Mesenteric fat pad (tissue), 1 donor: ENCODE measurements around the gene RSRC1. TPM values are rescaled to one million over a fixed set of nuclear protein-coding genes. Genes with fewer than 3 reads are reported as not detected.
"Not testable (repeated sequence)": the region's sequence is repeated elsewhere in the genome, so short reads cannot be mapped to it uniquely, and the experiment has no call there.

Experiments used
- DNase-seq: peaks from one replicate; pipeline ENCODE4 v3.0.0-alpha.2; 2020; ENCODE audit warnings: low spot score
- total RNA-seq: library from RNA; stranded (reverse); fragmentation: NEBNext Ultra II Directional; extraction: Animal tissue kit (Norgen Biotek cat#: 25700); gene quantifications from one replicate; pipeline ENCODE4 v1.2.1, GENCODE V29; 2021
- donor health status: DM: yes; HTN: yes; CAD: no.

Gene RSRC1
- total RNA-seq, 1 donor from 2014 or later: 28.8 TPM

DNA sequence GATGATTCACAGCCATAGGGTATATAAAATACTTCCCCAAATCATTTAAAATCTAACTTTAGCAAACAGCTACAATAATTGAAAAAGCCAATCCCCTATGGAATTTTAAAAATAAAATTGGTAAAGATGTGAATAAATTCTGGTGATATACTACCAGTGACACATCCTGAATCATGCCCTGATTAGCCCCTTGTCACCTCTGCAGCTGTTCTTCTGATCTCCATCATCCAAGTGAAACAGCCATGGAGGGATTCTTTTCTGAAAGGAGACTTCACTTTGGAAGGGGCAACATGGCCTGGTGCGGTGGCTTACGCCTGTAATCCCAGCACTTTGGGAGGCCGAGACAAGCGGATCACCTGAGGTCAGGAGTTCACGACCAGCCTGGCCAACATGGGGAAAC lies 345.5 kb downstream of the RSRC1 start:
- no peak for DNase-seq

DNA sequence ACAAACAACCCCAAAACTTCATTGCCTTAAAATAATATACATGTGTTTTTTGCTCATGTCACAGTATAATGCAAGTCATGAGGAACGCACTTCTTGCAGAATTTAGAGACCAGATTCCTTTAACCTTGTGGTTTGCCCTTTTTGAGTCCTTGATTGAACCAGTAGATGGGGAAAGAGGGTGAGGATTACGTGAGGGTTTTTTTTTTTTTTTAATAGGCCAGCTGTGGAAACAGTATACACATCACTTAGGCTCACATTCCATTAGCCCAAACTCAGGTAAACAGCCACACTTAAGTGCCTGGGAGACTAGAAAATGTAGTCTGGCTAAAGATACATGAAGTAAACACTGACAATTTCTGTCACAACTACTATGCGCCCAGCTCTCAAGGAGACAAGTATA lies 346.2 kb downstream of the RSRC1 start:
- no peak for DNase-seq

DNA sequence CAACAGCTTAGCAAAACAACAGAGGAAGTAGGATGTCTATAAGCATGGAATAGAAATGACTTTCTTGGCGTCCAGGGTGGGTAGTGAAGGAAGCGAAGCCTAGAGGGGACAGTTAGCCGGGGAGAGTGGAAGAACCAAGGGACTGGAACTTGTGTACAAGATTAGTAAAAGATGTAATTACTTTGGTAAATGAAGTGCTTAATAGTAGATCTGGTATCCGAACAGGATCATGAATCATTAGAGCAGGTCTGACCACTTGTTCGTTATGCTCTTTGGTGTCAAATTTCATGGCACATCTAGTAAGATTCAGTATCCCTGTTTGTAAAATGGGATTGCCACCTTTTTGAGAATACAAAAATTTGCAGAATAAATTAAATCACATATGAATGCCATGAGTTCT lies 348.6 kb downstream of the RSRC1 start:
- no peak for DNase-seq

DNA sequence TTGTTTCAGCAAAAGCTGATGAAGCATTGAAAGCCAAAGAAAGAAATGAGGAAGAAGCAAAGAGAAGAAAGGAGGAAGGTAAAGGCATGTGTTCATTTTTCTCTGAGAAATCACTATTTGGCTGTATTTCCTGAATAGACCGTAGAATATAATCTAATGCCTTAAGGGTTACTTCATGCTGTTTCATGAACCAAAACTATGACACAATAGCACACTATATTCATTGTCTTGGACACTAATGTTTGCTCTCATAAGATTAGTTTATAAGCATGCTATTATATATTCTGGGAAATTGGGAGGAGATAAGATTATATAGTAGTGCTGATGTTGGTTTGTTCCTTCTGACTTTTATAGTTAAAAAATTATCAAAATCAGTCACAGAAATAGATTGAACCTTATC lies 351.0 kb downstream of the RSRC1 start:
- no peak for DNase-seq

DNA sequence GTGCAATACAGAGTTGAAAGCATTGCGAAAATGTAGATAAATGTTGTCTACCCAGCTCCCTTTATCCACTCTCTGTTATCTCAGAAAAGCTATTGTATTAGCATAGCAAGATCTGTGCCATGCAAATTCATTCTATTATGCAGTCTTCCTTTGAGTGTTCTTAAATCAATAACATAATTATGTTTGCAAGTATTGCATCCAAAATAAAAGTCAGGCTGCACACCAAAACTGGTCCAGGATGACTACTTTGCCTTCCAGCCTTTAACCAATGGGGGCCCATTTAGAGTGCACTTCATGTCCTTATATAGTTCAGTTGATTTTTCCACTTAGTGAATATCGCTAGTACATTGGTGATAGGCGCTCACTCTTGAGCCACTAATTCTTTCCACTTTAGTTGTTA lies 353.7 kb downstream of the RSRC1 start:
- no peak for DNase-seq

DNA sequence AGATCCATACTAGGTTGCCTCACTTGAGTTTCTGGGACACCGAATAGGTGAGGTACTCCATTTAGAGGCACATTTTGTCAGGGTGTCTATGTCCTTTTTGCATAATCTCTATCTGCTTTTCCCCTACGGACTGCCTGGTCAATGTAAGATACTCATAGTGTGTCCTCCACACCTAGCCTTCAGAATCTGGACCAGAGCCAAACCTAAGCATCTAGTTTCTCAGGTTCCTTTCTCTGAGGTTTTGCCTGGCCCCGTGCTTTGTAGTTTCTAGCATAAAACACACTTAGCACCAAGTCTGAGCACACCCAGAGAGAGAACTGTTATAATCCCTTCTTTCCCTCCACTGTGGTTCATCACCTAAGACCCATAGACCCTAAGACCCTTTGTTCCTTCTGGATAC lies 355.2 kb downstream of the RSRC1 start:
- DNase-seq: no peak

DNA sequence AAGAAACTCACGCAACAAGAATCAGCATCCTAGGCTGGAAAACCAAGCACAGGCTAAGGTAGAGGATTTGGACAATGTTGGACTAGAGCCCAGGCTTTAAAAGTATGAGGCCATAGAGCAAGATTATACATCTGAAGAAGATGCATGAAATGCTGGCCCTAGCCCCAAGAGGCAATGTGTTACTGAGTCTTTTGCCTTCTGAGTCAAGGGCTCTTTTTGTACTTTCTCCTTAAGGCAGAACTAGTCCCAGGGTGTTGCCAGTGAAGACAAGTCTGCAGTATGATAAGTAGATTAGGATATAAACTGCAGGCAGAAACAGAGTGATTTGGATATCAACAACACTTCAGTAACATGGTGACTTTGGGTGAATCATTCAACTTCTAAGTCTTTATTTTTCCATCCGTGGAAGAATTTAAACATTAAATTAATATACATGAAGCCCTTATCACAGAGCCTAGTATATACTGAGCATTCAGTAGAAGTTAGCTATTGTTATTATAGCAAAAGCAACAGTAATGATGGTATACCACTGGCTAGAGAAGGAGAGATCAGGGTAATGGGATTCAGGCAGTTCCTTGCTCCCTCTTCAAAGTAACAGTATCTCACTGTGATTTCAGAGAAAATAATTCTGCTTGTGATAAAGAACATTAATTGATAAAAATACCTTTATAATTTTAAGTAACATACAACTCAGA lies 361.2 kb downstream of the RSRC1 start:
- no peak for DNase-seq

DNA sequence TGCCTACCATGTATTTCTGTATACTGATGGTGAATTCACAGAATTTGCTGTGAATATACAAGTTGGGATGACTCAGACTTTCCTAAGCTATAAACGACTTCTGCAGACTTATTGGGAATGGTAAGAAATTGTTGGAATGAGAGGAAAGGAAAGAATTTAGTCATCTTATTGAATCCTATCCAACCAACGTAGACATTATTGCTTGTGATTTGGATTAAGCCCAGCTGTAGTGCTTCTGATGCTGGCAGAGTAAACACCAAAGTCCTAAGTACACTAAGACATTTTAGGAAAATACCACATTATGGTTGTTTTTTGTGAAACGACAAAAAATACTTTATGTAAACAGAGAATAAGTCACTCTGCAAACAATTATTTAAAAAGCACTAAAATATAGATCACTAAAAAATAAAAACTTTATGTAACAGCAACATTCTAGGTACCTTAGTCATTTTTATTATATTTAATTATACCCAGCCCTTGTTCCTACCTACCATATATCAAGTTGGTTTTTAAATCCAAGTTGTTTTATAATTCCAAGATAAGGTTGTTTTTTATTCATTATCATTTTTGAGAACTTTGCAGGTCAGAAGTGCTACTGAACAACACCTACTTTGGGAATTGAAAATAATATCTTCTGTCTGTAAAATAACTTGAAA lies 361.9 kb downstream of the RSRC1 start:
- DNase-seq: no peak

DNA sequence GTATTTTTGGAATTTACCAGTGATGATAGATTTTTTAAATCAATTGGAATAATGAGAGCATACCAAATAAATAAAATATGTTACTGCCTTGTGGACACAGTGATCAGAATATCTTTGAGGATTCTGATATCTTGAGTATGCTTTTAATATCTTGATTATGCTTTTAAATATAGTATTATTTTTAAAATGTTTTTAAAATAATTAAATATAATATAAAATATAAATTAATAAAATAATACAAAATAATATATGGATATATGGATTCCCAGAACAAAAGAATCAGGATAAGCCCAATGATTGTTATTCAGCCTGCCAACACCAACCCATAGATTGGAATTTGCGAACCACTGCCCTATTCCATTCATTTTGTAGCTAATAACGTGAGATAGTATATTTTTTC lies 369.2 kb downstream of the RSRC1 start:
- no peak for DNase-seq

DNA sequence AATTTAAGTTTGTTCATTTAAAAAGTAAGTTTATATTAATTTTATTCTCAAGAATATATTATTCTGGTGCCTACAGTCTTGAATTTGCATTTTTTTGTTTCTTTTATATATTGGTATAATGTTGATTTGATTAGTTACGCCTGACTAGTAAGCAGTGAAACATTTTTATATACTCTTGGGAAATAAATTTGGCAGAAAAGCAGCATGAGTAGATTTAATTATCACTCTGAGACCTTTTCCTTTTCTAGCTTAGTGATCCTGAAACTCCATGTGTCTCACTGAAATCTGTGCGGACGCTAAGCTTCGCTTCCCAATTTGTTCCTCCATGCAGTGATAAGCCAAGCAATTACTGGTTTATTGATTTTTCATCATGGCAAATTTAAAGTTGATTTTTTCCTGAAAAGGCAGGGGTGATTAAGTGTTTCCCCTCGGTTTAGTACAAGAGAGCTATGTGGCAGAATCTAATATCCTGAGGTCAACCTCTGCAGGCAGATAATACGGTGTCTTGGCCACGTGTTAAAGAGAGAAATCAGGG lies 373.9 kb downstream of the RSRC1 start:
- DNase-seq: no peak

DNA sequence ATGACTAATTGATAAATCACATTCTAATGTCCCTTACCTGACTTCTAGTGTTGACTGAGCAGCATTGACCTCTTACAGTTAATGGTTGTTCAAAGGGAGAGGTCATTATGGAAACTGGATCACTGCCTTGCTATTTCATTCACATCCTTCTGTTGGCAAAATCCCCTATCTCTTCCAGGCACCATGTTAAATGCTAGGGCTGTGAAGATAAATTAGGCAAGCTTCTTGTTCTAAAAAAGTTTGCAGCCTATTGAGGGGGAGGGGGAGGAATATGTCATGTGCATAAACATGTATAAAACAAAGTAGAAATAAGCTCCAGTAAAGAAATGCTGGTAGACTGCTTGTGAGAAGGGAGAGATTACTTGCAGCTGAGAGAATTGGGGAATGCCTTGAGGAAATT lies 376.3 kb downstream of the RSRC1 start:
- no peak for DNase-seq

DNA sequence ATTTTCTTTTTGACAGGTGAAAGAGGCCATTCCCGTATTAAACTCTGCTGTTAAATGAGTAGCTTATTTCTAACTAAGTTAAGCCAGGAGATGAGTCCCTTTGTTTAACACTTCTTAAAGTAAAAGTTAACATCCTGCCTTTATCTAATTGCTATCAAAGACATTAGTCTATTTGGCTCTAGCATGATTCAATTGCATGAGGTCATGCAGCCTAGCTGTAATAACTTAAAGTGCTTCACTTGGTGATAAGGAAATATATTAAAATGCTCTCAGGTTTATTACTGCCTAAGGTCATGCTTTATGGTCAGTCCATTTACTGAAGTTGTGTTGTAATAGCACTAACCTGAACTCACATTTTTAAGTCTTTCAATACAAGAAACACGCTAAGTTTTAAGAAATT lies 378.8 kb downstream of the RSRC1 start:
- DNase-seq: no peak

DNA sequence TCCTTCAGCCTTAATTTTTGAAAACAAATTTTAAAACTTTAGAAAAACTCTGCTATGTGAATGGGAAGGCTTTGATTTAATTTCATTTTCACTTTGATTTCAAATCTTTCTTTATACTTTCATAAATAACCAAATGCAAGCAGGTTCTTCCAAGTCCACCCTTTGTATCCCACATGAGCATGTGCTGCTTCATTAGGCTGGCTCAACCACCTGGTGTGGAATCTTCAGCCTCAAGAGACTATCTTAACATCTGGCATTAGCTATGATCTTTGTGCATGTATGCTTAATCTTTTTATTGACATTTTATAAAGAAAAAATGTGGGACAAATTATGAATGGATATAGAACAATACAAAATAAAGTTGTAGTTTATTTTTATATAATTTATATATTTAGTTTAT lies 379.3 kb downstream of the RSRC1 start:
- DNase-seq: no peak

DNA sequence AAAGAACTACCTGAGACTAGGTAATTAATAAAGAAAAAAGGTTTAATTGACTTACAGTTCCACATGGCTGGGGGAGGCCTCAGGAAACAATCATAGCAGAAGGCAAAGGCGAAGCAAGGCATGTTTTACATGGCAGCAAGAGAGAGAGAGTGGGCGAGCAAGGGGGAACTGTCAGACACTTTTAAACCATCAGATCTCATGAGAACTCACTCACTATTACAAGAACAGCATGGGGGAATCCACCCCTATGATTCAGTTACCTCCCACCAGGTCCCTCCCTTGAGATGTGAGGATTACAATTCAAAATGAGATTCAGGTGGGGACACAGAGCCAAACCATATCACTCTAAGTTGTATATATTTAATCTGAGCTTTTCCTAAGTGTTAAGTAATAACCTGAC lies 382.1 kb downstream of the RSRC1 start:
- DNase-seq: no peak

DNA sequence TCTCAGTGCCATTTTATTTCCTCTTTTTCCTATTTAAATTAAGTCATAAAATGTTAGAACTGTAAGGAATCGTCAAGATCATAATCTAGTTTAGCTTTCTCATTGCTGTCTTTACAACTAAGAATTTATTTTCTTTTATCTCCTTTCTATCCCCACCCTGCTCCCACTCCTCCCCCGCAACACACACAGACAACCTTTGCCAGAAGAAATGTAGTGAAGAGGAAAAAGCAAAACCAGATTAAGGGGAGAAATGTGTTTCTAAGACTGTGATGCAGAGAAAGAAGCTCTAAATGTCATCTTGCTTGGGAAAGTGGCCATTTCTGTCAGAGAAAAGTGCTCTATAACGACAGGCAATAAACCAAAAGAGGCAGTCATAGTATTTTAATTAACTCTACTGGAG lies 382.8 kb downstream of the RSRC1 start:
- no peak for DNase-seq

DNA sequence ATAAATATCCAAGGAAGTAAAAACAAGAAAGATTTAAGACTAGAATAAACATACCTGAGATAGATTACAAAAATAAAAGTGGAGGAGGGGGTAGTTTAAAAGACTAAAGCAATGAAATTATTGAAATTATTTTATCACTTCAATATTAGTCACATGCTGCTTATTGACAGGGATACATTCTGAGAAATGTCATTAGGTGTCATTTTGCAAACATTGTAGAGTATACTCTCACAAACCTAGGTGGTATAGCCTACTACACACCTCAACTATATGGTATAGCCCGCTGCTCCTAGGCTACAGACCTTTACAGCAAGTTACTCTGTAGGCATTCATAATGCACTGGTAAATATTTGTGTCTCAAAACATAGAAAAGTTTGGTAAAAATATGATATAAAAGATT lies 384.0 kb downstream of the RSRC1 start:
- DNase-seq: no peak

DNA sequence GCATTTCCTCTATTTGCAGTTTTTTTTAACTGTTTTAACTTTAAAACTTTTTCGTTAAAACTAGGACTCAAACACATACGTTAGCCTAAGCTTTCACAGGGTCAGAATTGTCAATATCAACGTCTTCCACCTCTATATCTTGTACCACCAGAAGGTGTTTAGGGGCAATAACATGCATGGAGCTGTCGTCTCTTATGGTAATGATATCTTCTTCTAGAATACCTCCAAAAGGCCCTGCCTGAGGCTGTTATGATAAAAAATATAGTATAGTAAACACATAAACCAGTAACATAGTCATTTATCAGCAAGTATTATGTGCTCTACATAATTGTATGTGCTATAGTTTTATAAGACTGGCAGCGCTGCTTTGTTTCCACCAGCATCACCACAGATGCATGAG lies 384.8 kb downstream of the RSRC1 start:
- DNase-seq: no peak

DNA sequence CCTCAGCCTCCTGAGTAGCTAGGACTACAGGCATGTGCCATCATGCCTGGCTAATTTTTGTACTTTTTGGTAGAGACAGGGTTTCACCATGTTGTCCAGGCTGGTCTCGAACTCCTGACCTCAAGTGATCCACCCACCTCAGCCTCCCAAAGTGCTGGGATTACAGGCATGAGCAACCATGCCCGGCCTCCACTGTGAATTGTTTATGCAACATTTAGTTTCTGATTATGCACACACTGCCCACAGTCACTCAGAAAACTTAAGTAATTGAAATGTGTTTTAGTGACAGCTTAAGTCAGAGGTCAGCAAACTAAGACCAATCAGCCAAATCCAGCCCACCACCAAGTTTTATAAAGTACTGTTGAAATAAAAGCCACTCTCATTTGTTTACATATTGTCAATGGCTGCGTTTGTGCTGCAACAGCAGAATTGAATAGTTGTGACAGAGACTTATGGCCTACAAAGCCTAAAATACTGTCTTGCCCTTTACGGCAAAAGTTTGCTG lies 385.6 kb downstream of the RSRC1 start:
- not testable (repeated sequence) for DNase-seq

DNA sequence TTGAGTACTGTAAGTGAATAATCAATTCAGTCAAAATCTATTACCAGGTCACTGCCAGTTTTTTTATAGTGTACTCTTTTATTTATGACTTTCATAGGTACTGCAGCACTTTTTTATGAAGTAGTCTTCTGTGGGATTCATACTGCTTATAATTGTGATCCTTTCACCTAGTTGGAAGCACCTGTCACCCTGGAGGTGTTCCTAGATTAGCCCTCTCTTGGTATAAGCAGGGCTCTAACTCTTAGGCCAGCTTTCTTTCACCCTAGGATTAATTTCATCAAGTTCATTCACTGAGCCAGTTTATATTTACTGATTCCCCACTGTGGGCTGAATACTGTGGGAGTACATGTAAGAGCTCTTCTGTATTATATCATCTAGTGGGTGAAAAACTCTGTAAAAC lies 395.2 kb downstream of the RSRC1 start:
- DNase-seq: no peak

DNA sequence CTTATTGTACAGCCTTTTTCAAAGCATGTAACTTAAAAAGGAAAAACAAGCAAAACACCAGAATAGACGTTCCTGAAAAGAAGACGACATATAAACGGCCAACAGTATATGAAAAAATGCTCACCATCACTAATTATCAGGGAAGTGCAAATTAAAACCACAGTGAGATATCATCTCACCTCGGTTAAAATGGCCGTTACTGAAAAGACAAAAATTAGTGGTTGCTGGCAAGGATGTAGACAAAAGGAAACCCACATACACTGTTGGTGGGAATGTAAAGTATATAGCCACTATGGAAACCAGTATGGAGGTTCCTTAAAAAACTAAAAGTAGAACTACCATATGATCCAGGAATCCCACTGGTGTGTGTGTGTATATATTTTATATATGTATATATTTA lies 396.6 kb downstream of the RSRC1 start:
- no peak for DNase-seq

DNA sequence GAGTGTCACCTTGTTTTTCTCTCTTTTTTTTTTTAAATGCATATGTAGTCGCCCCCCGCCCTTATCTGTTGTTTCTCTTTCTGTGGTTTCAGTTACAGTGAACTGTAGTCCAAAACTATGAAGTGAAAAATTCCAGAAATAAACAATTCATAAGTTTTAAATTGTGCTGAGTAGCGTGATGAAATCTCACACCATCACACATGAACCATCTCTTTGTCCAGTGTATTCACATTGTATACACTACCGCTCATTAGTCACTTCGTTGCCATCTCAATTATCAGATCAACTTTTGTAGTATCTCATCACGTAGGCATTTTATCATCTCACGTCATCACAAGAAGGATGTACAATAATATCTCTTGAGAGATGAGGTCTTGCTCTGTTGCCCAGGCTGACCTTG lies 398.6 kb downstream of the RSRC1 start:
- no peak for DNase-seq

DNA sequence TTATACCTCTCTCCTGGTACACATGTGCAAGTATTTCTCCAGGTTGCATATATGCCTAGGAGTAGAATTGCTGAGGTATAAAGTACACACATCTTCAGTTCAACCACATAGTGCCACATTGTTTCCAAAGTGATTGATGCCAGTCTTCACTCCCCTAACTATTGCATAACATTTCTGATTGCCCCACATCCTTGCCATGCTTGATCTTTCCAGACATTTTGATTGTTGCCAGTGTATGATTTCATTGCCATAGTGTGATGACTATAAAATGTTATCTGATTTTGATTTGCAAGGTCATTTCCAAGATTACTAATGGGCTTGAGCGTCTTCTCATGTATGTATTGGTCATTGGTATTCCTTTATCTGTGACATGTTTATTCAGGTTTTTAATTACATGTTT lies 400.0 kb downstream of the RSRC1 start:
- no peak for DNase-seq

DNA sequence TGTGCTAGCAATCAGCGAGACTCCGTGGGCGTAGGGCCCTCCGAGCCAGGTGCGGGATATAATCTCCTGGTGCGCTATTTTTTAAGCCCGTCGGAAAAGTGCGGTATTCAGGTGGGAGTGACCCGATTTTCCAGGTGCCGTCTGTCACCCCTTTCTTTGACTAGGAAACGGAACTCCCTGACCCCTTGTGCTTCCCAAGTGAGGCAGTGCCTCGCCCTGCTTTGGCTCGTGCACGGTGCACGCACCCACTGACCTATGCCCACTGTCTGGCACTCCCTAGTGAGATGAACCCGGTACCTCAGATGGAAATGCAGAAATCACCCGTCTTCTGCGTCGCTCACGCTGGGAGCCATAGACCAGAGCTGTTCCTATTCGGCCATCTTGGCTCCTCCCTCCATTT lies 406.8 kb downstream of the RSRC1 start:
- DNase-seq: not testable (repeated sequence)
